ENCODE results near the gene ELK1. TPM values are rescaled to one million over a fixed set of nuclear protein-coding genes. Genes with fewer than 3 reads are reported as not detected.

Gene ELK1
- total RNA-seq, 1 experiment from 2014 or later: 57.0 TPM

GRCh38 chrX:47620303-47620685 lies 30.1 kb downstream of the ELK1 start:
- POLR2A ChIA-PET: no interaction called here

GRCh38 chrX:47619486-47620302 lies 30.7 kb downstream of the ELK1 start, which contains the start of gene SYN1:
TSS of gene SYN1 (minus strand) at chrX:47619857. CDS start at chrX:47619728, 129 bp downstream.
- Histone ChIP-seq H3K27ac (ENCODE audit: low read depth, low read length) (no peak within 1 kb of the TSS), H3K79me2 (ENCODE audit: insufficient read depth, low read length) (no peaks in the 10 kb centered on the region), H3K4me2 (ENCODE audit: low read length) (peak within 1 kb of the TSS; percentile 27; the same call in 1 of the 2 replicates), H3K36me3 (ENCODE audit: control insufficient read depth in 1 of 2, insufficient read depth in 2 of 2, low read length in 2 of 2) (no peaks in the 10 kb centered on the region), H4K20me1 (ENCODE audit: insufficient read depth) (no peaks in the 10 kb centered on the region), H3K4me1 (ENCODE audit: control insufficient read depth in 1 of 2, insufficient read depth in 2 of 2, low read length in 2 of 2) (no peaks in the 10 kb centered on the region), H3K27me3 (ENCODE audit: insufficient read depth, low read length) (no peaks in the 10 kb centered on the region), H2AFZ (ENCODE audit: low read depth, low read length, poor library complexity, severe bottlenecking) (no peak within 1 kb of the TSS), H3K4me3 (replicated peaks in 1 of 2; ENCODE audit: low read depth in 1 of 2, low read length in 2 of 2) (no peak within 1 kb of the TSS), H3K9me3 (ENCODE audit: control insufficient read depth in 1 of 2, insufficient read depth in 1 of 2, low read depth in 1 of 2, low read length in 2 of 2) (no peaks in the 10 kb centered on the region), H3K9ac (ENCODE audit: low read length) (no peak within 1 kb of the TSS), H3K9me2 (ENCODE audit: insufficient read depth) (no peaks in the 10 kb centered on the region)
- TF ChIP-seq FOSL1 (IDR thresholded peaks at IDR 0.05; ENCODE audit: low read depth) (no peak), RAD21 (IDR thresholded peaks at IDR 0.05; ENCODE audit: low read depth) (no peak), POLR2A (IDR thresholded peaks at IDR 0.05; ENCODE audit: borderline replicate concordance, extremely low read depth, insufficient read depth, insufficient read length) (no peak), SP1 (IDR thresholded peaks at IDR 0.05; ENCODE audit: low read depth) (no peak), SIN3A (IDR thresholded peaks at IDR 0.05; ENCODE audit: low read depth) (0 out of 2 replicates have a peak, but pooled peaks have one; percentile 12), EZH2phosphoT487 (IDR thresholded peaks at IDR 0.05; ENCODE audit: borderline replicate concordance) (no peak), JUND (IDR thresholded peaks at IDR 0.05) (peak; percentile 60; the same call in 1 of the 2 replicates), MAX (IDR thresholded peaks at IDR 0.05) (peak; percentile 50), TCF7L2 (IDR thresholded peaks at IDR 0.05; ENCODE audit: borderline replicate concordance, extremely low read depth, insufficient read depth, insufficient read length) (peak; percentile 38), SRF (IDR thresholded peaks at IDR 0.05; ENCODE audit: low read depth) (no peak), ZNF274 (IDR thresholded peaks at IDR 0.05; ENCODE audit: low read depth, low read length) (no peak), POLR2AphosphoS5 (IDR thresholded peaks at IDR 0.05; ENCODE audit: low read depth, low read length) (no peak), EGR1 (IDR thresholded peaks at IDR 0.05; ENCODE audit: low read depth) (peak; percentile 95), REST (IDR thresholded peaks at IDR 0.05; ENCODE audit: low read depth) (peak; percentile 92)
- ATAC-seq (peak; percentile 90), DNase-seq (ENCODE audit: low read depth, low spot score) (peak; percentile 42)
- intact Hi-C loops (cut with micrococcal nuclease): no loop called here
- ChIA-PET RAD21 (ENCODE audit: low non-redundant PET in 1 of 2, low total read pairs in 2 of 2, uncharacterized antibody in 2 of 2, unreplicated experiment in 2 of 2) (interaction anchor here in 1 of 2 experiments (0.6 kb wide), 1 partner anchor 52 kb away, joined by 4 read pairs; no protein-coding TSS in a partner anchor), POLR2A (no interaction called here), CTCF (no interaction called here)
- BruUV-seq (replicated peaks): no TSS peak

More at GRCh38 chrX:47620303-47620685, 30.1 kb downstream of the ELK1 start:
- Histone ChIP-seq H3K36me3 (ENCODE audit: control insufficient read depth in 1 of 2, insufficient read depth in 2 of 2, low read length in 2 of 2) (no peaks in the 10 kb centered on the region), H3K27me3 (ENCODE audit: insufficient read depth, low read length) (no peaks in the 10 kb centered on the region), H3K79me2 (ENCODE audit: insufficient read depth, low read length) (no peaks in the 10 kb centered on the region), H3K9ac (ENCODE audit: low read length) (no peak overlapping the region), H2AFZ (ENCODE audit: low read depth, low read length, poor library complexity, severe bottlenecking) (no peak overlapping the region), H4K20me1 (ENCODE audit: insufficient read depth) (no peaks in the 10 kb centered on the region), H3K4me3 (replicated peaks in 1 of 2; ENCODE audit: low read depth in 1 of 2, low read length in 2 of 2) (no peak overlapping the region), H3K4me1 (ENCODE audit: control insufficient read depth in 1 of 2, insufficient read depth in 2 of 2, low read length in 2 of 2) (no peaks in the 10 kb centered on the region), H3K4me2 (ENCODE audit: low read length) (no peak overlapping the region), H3K9me3 (ENCODE audit: control insufficient read depth in 1 of 2, insufficient read depth in 1 of 2, low read depth in 1 of 2, low read length in 2 of 2) (no peaks in the 10 kb centered on the region), H3K9me2 (ENCODE audit: insufficient read depth) (no peaks in the 10 kb centered on the region), H3K27ac (ENCODE audit: low read depth, low read length) (no peak overlapping the region)
- TF ChIP-seq EZH2 (IDR thresholded peaks at IDR 0.05) (no peak), SIN3A (IDR thresholded peaks at IDR 0.05; ENCODE audit: low read depth) (0 out of 2 replicates have a peak, but pooled peaks have one; percentile 4)
- intact Hi-C loops (cut with micrococcal nuclease): no loop called here
- no peak for DNase-seq (ENCODE audit: low read depth, low spot score)
- no peak for ATAC-seq
- BruUV-seq (replicated peaks): no TSS peak
- CTCF ChIA-PET: no interaction called here
- RAD21 ChIA-PET (ENCODE audit: low non-redundant PET in 1 of 2, low total read pairs in 2 of 2, uncharacterized antibody in 2 of 2, unreplicated experiment in 2 of 2): no interaction called here
